Measurements from ENCODE around the gene ZNF804B.
"Not testable (repeated sequence)": the region's sequence is repeated elsewhere in the genome, so short reads cannot be mapped to it uniquely, and the experiment has no call there.

The ZNF804B gene

DNA sequence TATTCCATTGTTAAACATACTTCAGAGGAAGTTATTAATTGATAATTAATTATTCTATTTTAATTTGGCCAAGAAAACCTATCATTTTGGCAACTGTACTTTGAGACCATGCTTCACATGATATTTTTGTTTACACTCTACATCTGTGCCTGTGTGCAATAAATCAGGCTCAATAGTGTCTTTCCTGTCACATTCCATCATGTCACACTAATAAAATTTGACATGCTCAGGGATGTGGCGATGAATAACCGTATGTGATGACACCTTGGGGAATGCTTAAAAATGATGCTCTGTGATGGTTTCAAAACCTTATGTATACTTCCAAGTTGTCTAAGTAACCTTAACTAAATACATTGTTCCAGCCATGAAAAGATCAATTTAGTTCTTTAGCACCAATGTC, 400.6 kb downstream of the ZNF804B start:
- H3K27ac ChIP-seq (ENCODE audit: low read depth, low read length, severe bottlenecking), result no peak overlapping the region
- H3K36me3 ChIP-seq (ENCODE audit: control insufficient read depth, insufficient read depth, low read length), result no peaks in the 10 kb centered on the region
- no peaks in the 10 kb centered on the region for H3K9me3 ChIP-seq (ENCODE audit: control insufficient read depth, low read length)
- no peaks in the 10 kb centered on the region for H3K4me1 ChIP-seq (ENCODE audit: control insufficient read depth, insufficient read depth, low read length, poor library complexity, severe bottlenecking)
- H3K4me3 ChIP-seq (ENCODE audit: extremely low read depth, insufficient read depth, low read length, poor library complexity, severe bottlenecking), result no peak overlapping the region
- WGBS, 2 experiments (ENCODE audit: insufficient coverage in 2 of 2), result no CpG with 5 or more reads among the region's 2 CpGs

DNA sequence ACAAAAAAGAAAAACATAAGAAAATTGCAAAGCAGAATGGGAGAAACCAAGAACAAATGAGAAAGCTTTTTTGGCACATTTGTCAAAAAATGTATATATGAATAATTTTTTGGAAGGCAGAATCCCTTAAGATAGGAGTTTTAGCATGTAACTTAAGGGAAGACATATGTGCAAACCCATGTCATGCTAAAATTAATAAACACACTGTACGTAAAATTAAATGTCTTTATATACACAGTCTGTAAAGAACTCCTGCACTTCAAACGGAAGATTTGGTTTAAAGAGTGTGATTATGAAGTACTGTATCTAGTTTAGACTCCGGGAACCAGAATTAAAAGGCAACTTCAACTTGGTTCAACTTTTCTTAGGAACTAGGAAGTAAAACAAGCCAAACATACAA, 405.9 kb downstream of the ZNF804B start:
- Histone ChIP-seq H3K4me1 (ENCODE audit: control insufficient read depth, insufficient read depth, low read length, poor library complexity, severe bottlenecking) (no peaks in the 10 kb centered on the region), H3K27ac (ENCODE audit: low read depth, low read length, severe bottlenecking) (no peak overlapping the region), H3K9me3 (ENCODE audit: control insufficient read depth, low read length) (no peaks in the 10 kb centered on the region), H3K36me3 (ENCODE audit: control insufficient read depth, insufficient read depth, low read length) (no peaks in the 10 kb centered on the region), H3K4me3 (ENCODE audit: extremely low read depth, insufficient read depth, low read length, poor library complexity, severe bottlenecking) (no peak overlapping the region)
- WGBS, 2 experiments (ENCODE audit: insufficient coverage in 2 of 2), result no CpG with 5 or more reads among the region's 3 CpGs

DNA sequence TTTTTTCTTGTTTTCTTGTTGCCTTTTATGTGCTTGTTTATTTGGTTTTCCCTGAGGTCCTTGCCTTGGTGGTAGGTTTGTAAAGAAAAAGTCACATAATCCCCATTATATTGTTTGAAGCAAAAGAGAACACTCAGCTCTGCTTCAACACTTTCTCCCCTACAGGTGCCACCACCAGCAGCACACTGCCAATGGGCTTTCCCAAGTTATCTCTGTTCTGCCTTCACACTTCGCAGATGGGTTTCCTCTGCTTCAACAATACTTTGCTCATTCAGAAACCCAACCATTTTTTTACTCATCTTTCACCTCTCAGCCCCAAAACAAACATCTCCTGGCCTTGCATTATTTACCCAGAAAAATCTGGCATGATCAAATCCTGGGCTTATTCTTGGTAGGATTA, 411.1 kb downstream of the ZNF804B start:
- WGBS, 2 experiments (ENCODE audit: insufficient coverage in 2 of 2), result 38 to 82% methylated on average over 1 of the region's 1 CpG
- no peaks in the 10 kb centered on the region for H3K36me3 ChIP-seq (ENCODE audit: control insufficient read depth, insufficient read depth, low read length)
- no peaks in the 10 kb centered on the region for H3K4me1 ChIP-seq (ENCODE audit: control insufficient read depth, insufficient read depth, low read length, poor library complexity, severe bottlenecking)
- no peak overlapping the region for H3K27ac ChIP-seq (ENCODE audit: low read depth, low read length, severe bottlenecking)
- H3K4me3 ChIP-seq (ENCODE audit: extremely low read depth, insufficient read depth, low read length, poor library complexity, severe bottlenecking), result no peak overlapping the region
- H3K9me3 ChIP-seq (ENCODE audit: control insufficient read depth, low read length), result no peaks in the 10 kb centered on the region

DNA sequence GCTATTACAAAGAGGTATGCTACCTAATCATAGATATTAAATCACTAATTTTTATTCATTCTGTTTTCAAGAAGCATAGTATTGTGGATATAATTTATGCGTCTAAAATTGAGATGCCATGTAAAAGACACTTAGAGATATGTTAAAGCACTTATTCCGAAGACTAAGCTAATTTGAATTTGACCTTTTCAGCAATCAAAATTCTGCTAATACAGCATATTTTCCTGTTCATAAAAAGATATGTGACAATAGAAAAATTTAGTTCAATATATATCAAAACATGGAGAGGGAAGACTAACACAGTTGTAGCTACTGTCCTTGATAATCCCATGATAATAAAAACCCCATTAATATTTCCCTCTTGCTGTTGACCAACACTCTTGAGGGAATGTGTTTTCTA, 422.6 kb downstream of the ZNF804B start:
- WGBS, 2 experiments (ENCODE audit: insufficient coverage in 2 of 2), result no CpG with 5 or more reads among the region's 2 CpGs
- Histone ChIP-seq H3K9me3 (ENCODE audit: control insufficient read depth, low read length) (no peaks in the 10 kb centered on the region), H3K4me1 (ENCODE audit: control insufficient read depth, insufficient read depth, low read length, poor library complexity, severe bottlenecking) (no peaks in the 10 kb centered on the region), H3K4me3 (ENCODE audit: extremely low read depth, insufficient read depth, low read length, poor library complexity, severe bottlenecking) (no peak overlapping the region), H3K27ac (ENCODE audit: low read depth, low read length, severe bottlenecking) (no peak overlapping the region), H3K36me3 (ENCODE audit: control insufficient read depth, insufficient read depth, low read length) (no peaks in the 10 kb centered on the region)

DNA sequence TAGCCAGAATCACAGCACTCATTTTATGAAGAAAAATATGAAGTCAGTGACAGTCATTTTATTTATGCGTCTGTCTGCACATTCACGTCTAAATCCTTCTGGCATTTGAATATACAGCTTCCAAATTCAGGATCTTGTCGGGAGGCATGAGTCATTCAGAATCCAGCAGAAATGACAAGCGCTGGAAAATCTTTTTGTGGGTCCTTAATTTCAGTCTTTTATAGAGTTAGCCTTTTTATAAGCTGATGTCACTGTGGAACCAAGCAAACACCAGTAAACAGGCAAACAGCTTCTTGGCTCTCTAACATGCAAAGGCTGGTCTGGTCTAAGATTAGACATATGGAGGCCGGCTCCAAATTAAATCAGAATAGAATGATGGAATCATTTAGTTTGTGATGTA, 424.2 kb downstream of the ZNF804B start:
- 67 to 89% methylated on average over 1 of the region's 5 CpGs for WGBS, 2 experiments (ENCODE audit: insufficient coverage in 2 of 2)
- H3K4me3 ChIP-seq (ENCODE audit: extremely low read depth, insufficient read depth, low read length, poor library complexity, severe bottlenecking), result no peak overlapping the region
- H3K27ac ChIP-seq (ENCODE audit: low read depth, low read length, severe bottlenecking), result no peak overlapping the region
- no peaks in the 10 kb centered on the region for H3K4me1 ChIP-seq (ENCODE audit: control insufficient read depth, insufficient read depth, low read length, poor library complexity, severe bottlenecking)
- no peaks in the 10 kb centered on the region for H3K36me3 ChIP-seq (ENCODE audit: control insufficient read depth, insufficient read depth, low read length)
- H3K9me3 ChIP-seq (ENCODE audit: control insufficient read depth, low read length), result no peaks in the 10 kb centered on the region

DNA sequence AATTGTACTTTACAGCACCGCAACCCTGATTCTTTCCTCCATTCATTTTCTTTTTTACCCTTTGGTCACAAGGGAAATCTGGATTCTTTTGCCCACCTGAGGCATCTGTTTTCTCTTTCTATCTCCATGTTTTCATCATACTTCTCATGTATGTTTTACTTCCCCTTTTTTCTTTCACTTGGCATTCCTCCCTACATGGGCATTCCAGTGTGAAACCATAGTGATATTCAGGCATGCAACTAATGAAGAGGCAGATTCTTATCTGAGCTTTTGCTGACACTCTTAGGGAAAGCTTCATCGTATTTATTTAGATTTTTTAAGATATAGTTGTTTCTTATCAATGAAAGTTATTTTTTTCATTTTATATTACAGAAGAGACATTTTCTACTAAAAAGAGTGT, 441.3 kb downstream of the ZNF804B start:
- no peak overlapping the region for H3K4me3 ChIP-seq (ENCODE audit: extremely low read depth, insufficient read depth, low read length, poor library complexity, severe bottlenecking)
- H3K36me3 ChIP-seq (ENCODE audit: control insufficient read depth, insufficient read depth, low read length), result no peaks in the 10 kb centered on the region
- H3K27ac ChIP-seq (ENCODE audit: low read depth, low read length, severe bottlenecking), result peak overlapping the region; percentile 18
- no peaks in the 10 kb centered on the region for H3K9me3 ChIP-seq (ENCODE audit: control insufficient read depth, low read length)
- 90 to 93% methylated on average over 1 of the region's 2 CpGs for WGBS, 2 experiments (ENCODE audit: insufficient coverage in 2 of 2)
- H3K4me1 ChIP-seq (ENCODE audit: control insufficient read depth, insufficient read depth, low read length, poor library complexity, severe bottlenecking), result no peaks in the 10 kb centered on the region

DNA sequence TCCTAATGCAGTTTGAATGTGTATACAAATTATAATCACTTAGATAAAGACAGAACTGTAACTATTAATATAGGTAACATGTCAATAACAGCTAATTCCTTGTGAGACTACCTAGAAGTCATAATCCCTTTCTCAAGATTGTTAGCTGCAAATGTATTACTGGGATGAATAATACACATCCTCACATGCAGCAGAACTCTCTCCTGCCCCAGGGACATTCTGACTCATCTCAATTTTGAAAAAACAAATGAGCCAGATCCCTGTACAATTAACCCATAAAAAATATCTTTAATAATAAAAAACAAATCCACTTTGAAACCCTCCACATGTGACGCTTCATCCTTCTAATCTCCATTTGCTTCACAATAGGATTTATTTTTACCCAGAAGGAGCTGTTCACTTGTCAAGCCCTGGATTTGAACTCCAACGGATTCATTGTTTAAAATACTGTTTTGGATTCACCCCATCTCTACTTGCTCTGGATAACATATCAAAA, 464.4 kb downstream of the ZNF804B start:
- Histone ChIP-seq H3K4me1 (ENCODE audit: control insufficient read depth, insufficient read depth, low read length, poor library complexity, severe bottlenecking) (no peaks in the 10 kb centered on the region), H3K9me3 (ENCODE audit: control insufficient read depth, low read length) (no peaks in the 10 kb centered on the region), H3K4me3 (ENCODE audit: extremely low read depth, insufficient read depth, low read length, poor library complexity, severe bottlenecking) (no peak overlapping the region), H3K27ac (ENCODE audit: low read depth, low read length, severe bottlenecking) (no peak overlapping the region), H3K36me3 (ENCODE audit: control insufficient read depth, insufficient read depth, low read length) (no peaks in the 10 kb centered on the region)
- 77 to 100% methylated on average over 1 to 2 of the region's 2 CpGs for WGBS, 2 experiments (ENCODE audit: insufficient coverage in 2 of 2)

DNA sequence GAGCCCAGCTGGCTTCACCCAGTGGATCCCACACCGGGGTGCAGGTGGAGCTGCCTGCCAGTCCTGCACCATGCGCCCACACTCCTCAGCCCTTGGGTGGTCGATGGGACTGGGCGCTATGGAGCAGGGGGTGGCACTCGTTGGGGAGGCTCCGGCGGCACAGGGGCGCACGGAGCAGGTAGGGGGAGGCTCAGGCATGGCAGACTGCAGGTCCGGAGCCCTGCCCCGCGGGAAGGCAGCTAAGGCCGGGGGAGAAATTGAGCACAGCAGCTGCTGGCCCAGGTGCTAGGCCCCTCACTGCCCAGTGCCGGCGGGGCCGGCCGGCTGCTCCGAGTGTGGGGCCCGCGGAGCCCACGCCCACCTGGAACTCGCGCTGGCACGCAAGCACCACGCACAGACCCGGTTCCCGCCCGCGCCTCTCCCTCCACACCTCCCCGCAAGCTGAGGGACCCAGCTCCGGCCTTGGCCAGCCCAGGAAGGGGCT, 469.2 kb downstream of the ZNF804B start:
- not testable (repeated sequence) for H3K9me3 ChIP-seq (ENCODE audit: control insufficient read depth, low read length); H3K4me1 ChIP-seq (ENCODE audit: control insufficient read depth, insufficient read depth, low read length, poor library complexity, severe bottlenecking); H3K36me3 ChIP-seq (ENCODE audit: control insufficient read depth, insufficient read depth, low read length); H3K27ac ChIP-seq (ENCODE audit: low read depth, low read length, severe bottlenecking); H3K4me3 ChIP-seq (ENCODE audit: extremely low read depth, insufficient read depth, low read length, poor library complexity, severe bottlenecking)
- WGBS, 2 experiments (ENCODE audit: insufficient coverage in 2 of 2), result 88 to 93% methylated on average over 20 to 24 of the region's 31 CpGs

DNA sequence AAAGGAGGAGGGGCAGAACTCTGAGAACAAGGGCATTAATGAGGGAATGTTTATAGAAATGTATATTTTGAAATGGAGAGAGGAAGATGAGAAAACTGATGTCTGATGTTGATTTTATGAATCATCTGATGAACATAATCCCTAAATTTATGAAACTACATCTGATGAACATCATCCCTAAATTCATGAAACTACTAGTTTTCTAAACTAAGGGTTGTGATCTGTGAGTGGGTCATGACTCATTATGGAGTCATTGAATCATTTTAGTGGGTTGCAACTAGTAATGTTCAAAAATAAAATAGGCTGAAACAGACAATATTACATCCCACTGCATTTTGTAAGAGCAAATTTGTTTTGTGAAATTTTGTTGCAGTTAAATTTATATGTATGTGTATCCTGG, 478.7 kb downstream of the ZNF804B start:
- H3K9me3 ChIP-seq (ENCODE audit: control insufficient read depth, low read length), result no peaks in the 10 kb centered on the region
- no peak overlapping the region for H3K4me3 ChIP-seq (ENCODE audit: extremely low read depth, insufficient read depth, low read length, poor library complexity, severe bottlenecking)
- no peaks in the 10 kb centered on the region for H3K36me3 ChIP-seq (ENCODE audit: control insufficient read depth, insufficient read depth, low read length)
- H3K27ac ChIP-seq (ENCODE audit: low read depth, low read length, severe bottlenecking), result no peak overlapping the region
- H3K4me1 ChIP-seq (ENCODE audit: control insufficient read depth, insufficient read depth, low read length, poor library complexity, severe bottlenecking), result no peaks in the 10 kb centered on the region

DNA sequence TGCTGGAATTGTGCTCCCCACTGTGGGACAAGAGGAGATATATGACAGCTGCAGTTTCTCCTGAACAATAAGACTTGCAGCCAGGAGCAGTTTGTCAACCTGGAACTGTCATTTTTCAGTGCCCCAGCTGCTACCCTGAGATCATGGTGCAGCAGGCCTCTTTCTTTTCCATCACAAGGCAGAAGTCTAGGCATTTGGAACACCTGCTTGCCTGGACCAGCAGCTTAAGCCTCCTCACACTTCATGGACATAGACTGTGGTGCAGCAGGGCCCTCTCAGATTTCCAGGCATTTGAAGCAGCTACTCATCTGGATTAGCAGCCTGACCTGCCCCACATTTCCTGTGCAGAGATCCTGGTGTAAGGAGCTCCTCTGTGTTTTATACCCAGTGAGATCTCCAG, 486.7 kb downstream of the ZNF804B start:
- H3K36me3 ChIP-seq (ENCODE audit: control insufficient read depth, insufficient read depth, low read length), result no peaks in the 10 kb centered on the region
- H3K27ac ChIP-seq (ENCODE audit: low read depth, low read length, severe bottlenecking), result no peak overlapping the region
- H3K4me3 ChIP-seq (ENCODE audit: extremely low read depth, insufficient read depth, low read length, poor library complexity, severe bottlenecking), result no peak overlapping the region
- no peaks in the 10 kb centered on the region for H3K9me3 ChIP-seq (ENCODE audit: control insufficient read depth, low read length)
- no peaks in the 10 kb centered on the region for H3K4me1 ChIP-seq (ENCODE audit: control insufficient read depth, insufficient read depth, low read length, poor library complexity, severe bottlenecking)

DNA sequence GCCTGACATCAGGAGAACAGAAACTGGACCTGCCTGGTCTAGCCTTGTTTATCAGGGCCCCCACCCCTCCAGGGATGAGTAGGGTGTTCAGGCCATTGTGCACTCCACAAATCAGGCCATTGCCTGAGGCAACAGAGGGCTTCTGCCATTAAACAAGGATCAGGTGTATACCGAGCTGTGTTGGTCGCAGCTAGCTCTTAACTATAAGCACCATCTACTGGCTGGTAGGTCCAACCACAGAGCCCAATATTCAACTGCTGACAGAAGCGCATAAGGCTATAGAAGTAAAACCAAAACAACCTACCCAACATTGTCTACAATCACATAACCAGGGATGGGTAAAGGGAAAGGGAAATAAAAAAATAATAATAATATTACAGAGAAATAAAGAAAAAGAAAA, 487.7 kb downstream of the ZNF804B start:
- 77% methylated on average over 2 of the region's 3 CpGs; no CpG with 5 or more reads in 1 of the 2 experiments for WGBS, 2 experiments (ENCODE audit: insufficient coverage in 2 of 2)
- Histone ChIP-seq H3K9me3 (ENCODE audit: control insufficient read depth, low read length) (peaks cover 2% of the 10 kb centered on the region), H3K4me1 (ENCODE audit: control insufficient read depth, insufficient read depth, low read length, poor library complexity, severe bottlenecking) (no peaks in the 10 kb centered on the region), H3K36me3 (ENCODE audit: control insufficient read depth, insufficient read depth, low read length) (no peaks in the 10 kb centered on the region), H3K4me3 (ENCODE audit: extremely low read depth, insufficient read depth, low read length, poor library complexity, severe bottlenecking) (no peak overlapping the region), H3K27ac (ENCODE audit: low read depth, low read length, severe bottlenecking) (no peak overlapping the region)

DNA sequence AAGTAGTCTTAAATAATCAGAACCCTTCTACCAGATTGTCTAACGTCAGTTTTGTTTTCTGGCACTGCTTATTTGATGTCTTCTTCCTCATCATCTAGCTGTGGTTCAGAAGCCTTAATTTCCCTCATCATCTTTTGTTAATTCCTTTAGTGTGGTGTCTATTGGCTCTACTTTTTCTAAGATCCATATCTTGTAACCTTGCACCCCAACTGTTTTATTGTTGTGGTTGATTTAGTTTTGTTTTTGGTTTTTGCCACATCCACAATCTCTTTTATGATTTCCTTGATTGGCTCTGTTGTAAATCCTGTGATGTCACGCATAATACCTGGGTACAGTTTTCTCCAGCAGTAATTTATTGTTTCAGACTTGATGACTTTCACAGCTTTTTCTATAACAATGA, 499.6 kb downstream of the ZNF804B start:
- Histone ChIP-seq H3K4me1 (ENCODE audit: control insufficient read depth, insufficient read depth, low read length, poor library complexity, severe bottlenecking) (no peaks in the 10 kb centered on the region), H3K36me3 (ENCODE audit: control insufficient read depth, insufficient read depth, low read length) (no peaks in the 10 kb centered on the region), H3K27ac (ENCODE audit: low read depth, low read length, severe bottlenecking) (no peak overlapping the region), H3K9me3 (ENCODE audit: control insufficient read depth, low read length) (no peaks in the 10 kb centered on the region), H3K4me3 (ENCODE audit: extremely low read depth, insufficient read depth, low read length, poor library complexity, severe bottlenecking) (no peak overlapping the region)
- WGBS, 2 experiments (ENCODE audit: insufficient coverage in 2 of 2), result 29 to 100% methylated on average over 1 of the region's 2 CpGs
